PC-9 (cell line): Measurements from ENCODE around the gene TAS1R3. TPM values are rescaled to one million over a fixed set of nuclear protein-coding genes. Genes with fewer than 3 reads are reported as not detected.

Source experiments
- BruUV-seq: library from RNA; stranded (reverse); fragments of 400-500 nt; replicated peaks from 2 replicates; lab custom pipeline; 2021; lab: Mats Ljungman, UMichigan
- CTCF ChIA-PET: fragments of 300-600 bp; sonication (Branson Sonifier 250); formaldehyde crosslinking; loops from one replicate; lab custom pipeline; 2022; ENCODE audit warnings: antibody characterized with exemption; lab: Charles Lee
- POLR2A ChIA-PET: fragments of 300-600 bp; sonication (Branson Sonifier 250); formaldehyde crosslinking; loops from one replicate; lab custom pipeline; 2022; ENCODE audit warnings: antibody characterized with exemption; ENCODE audit not compliant: unreplicated experiment; lab: Charles Lee
- DNase-seq, 2 experiments: peaks; one replicate each; pipeline versions ENCODE4 v3.0.0 to v3.0.0-alpha.2; 2015 to 2022; ENCODE audit warnings: mixed read lengths in 1 of 2
- H2AFZ ChIP-seq: fragments of 200-600 bp; sonication (generic); 2 replicates; pipeline ENCODE4 v1.8.1; 2017; ENCODE audit warnings: antibody characterized with exemption
- H3F3A ChIP-seq: fragments of 200-600 bp; sonication (generic); 2 replicates; pipeline ENCODE4 v1.8.1; 2017; ENCODE audit warnings: antibody characterized with exemption, mild to moderate bottlenecking, low read depth; ENCODE audit not compliant: insufficient read depth
- H3K27ac ChIP-seq: fragments of 200-600 bp; sonication (generic); 2 replicates; pipeline ENCODE4 v1.6.1; 2016; ENCODE audit warnings: mixed run types
- H3K27me3 ChIP-seq: fragments of 200-600 bp; sonication (generic); 2 replicates; pipeline ENCODE4 v1.6.1; 2016; ENCODE audit warnings: low read depth, mixed run types; ENCODE audit not compliant: insufficient read depth
- H3K36me3 ChIP-seq: fragments of 200-600 bp; sonication (generic); 2 replicates; pipeline ENCODE4 v1.6.1; 2016; ENCODE audit warnings: low read depth, mixed run types
- H3K4me1 ChIP-seq: fragments of 200-600 bp; sonication (generic); replicated peaks from 2 replicates; pipeline ENCODE4 v1.6.1; 2016; ENCODE audit warnings: mixed run types; ENCODE audit not compliant: insufficient read depth
- H3K4me2 ChIP-seq: fragments of 200-600 bp; sonication (generic); 2 replicates; pipeline ENCODE4 v1.6.1; 2017; ENCODE audit warnings: mixed run types
- H3K4me3 ChIP-seq: fragments of 200-600 bp; sonication (generic); 2 replicates; pipeline ENCODE4 v1.6.1; 2016; ENCODE audit warnings: mixed run types
- H3K79me2 ChIP-seq: fragments of 200-600 bp; sonication (generic); 2 replicates; pipeline ENCODE4 v1.6.1; 2017; ENCODE audit warnings: low read depth, mixed run types
- H3K9me2 ChIP-seq: fragments of 200-600 bp; sonication (generic); 2 replicates; pipeline ENCODE4 v1.8.1; 2017; ENCODE audit warnings: mild to moderate bottlenecking; ENCODE audit not compliant: insufficient read depth
- H3K9me3 ChIP-seq: fragments of 200-600 bp; sonication (generic); 2 replicates; pipeline ENCODE4 v1.8.1; 2016; ENCODE audit warnings: low read depth; ENCODE audit not compliant: insufficient read depth
- H4K20me1 ChIP-seq: fragments of 200-600 bp; sonication (generic); 2 replicates; pipeline ENCODE4 v1.8.1; 2017; ENCODE audit not compliant: insufficient read depth
- CTCF ChIP-seq: fragments of 200-600 bp; sonication (generic); conservative IDR thresholded peaks from 2 replicates; pipeline ENCODE4 v1.6.1; 2017; ENCODE audit warnings: mixed run types, antibody characterized with exemption, mild to moderate bottlenecking, moderate library complexity
- EZH2 ChIP-seq: fragments of 200-600 bp; sonication (generic); IDR thresholded peaks from 2 replicates; pipeline ENCODE4 v1.8.0; 2017; ENCODE audit warnings: antibody characterized with exemption, low read depth
- intact Hi-C: fragments of 100-400 bp; cut with micrococcal nuclease; formaldehyde crosslinking; loops from one replicate; pipeline ENCODE4 v1.10.0; 2022; ENCODE audit not compliant: unreplicated experiment
- total RNA-seq: library from RNA; stranded (reverse); gene quantifications from 2 replicates; pipeline ENCODE4 v1.2.3, GENCODE V29; 2021

The TAS1R3 gene
- total RNA-seq, 1 experiment from 2014 or later = 0.57 TPM

DNA sequence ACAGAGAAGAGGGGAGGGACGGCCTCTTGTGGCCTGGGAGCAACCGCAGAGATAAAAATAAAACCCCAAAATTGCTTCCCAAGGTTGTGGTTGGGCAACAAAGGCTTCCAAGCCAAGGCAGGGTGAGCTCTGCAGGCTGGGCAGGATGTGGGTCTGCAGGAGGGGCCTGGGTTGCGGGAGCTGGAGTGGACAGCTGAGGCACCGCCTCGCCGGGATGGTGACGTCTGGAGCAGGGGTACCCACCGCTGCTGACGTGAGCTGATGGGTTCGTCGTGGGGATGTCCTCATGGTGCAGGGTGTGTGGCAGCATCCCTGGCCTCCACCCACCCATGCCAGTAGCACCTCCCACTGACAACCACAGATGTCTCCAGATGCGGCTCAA, 40.3 kb downstream of the TAS1R3 start:
- H3F3A ChIP-seq = peaks cover 13% of the 10 kb centered on the region; the same call in 1 of the 2 replicates
- ChIA-PET CTCF (interaction anchor here (0.6 kb wide), 1 partner anchor 134 kb away, joined by 7 read pairs; no protein-coding TSS in a partner anchor), POLR2A (interaction anchor here (0.6 kb wide), 1 partner anchor 173 kb away, joined by 3 read pairs; no protein-coding TSS in a partner anchor)
- DNase-seq = no peak
- H3K4me2 ChIP-seq = no peak overlapping the region
- H3K27ac ChIP-seq = no peak overlapping the region
- intact Hi-C loops = loop anchor here (10.0 kb wide), 1 partner anchor 133 kb away; no protein-coding TSS in a partner anchor
- H2AFZ ChIP-seq = no peak overlapping the region
- no peaks in the 10 kb centered on the region for H3K9me3 ChIP-seq
- H3K4me3 ChIP-seq = no peak overlapping the region
- no peaks in the 10 kb centered on the region for H3K9me2 ChIP-seq
- BruUV-seq = no TSS peak
- no peaks in the 10 kb centered on the region for H3K27me3 ChIP-seq
- H4K20me1 ChIP-seq = no peaks in the 10 kb centered on the region
- TF ChIP-seq EZH2 (no peak), CTCF (no peak)
- peaks cover 16% of the 10 kb centered on the region for H3K4me1 ChIP-seq
- H3K36me3 ChIP-seq = no peaks in the 10 kb centered on the region; the same call in 1 of the 2 replicates
- H3K79me2 ChIP-seq = peaks cover 25% of the 10 kb centered on the region

GRCh38 chr1:1371746-1372711, 40.9 kb downstream of the TAS1R3 start:
- POLR2A ChIA-PET = interaction anchor here (0.6 kb wide), 3 partner anchors 90 to 134 kb away, joined by 3 to 7 read pairs (median 5); no protein-coding TSS in a partner anchor
- TF ChIP-seq CTCF = peak; percentile 93
- TF ChIP-seq EZH2 = no peak
- Histone ChIP-seq H3F3A (peaks cover 20% of the 10 kb centered on the region; the same call in 1 of the 2 replicates), H3K27ac (no peak overlapping the region), H2AFZ (no peak overlapping the region), H4K20me1 (no peaks in the 10 kb centered on the region), H3K36me3 (no peaks in the 10 kb centered on the region; the same call in 1 of the 2 replicates), H3K27me3 (no peaks in the 10 kb centered on the region), H3K4me2 (no peak overlapping the region), H3K9me2 (no peaks in the 10 kb centered on the region), H3K4me3 (no peak overlapping the region), H3K9me3 (no peaks in the 10 kb centered on the region), H3K4me1 (peaks cover 16% of the 10 kb centered on the region), H3K79me2 (peaks cover 25% of the 10 kb centered on the region)
- BruUV-seq = no TSS peak
- intact Hi-C loops = loop anchor here (2.0 to 10.0 kb wide), 2 partner anchors 27 to 133 kb away; no protein-coding TSS in a partner anchor
- peak in 1 of 2 experiments; percentile 77 for DNase-seq
- CTCF ChIA-PET = no interaction called here

- Histone ChIP-seq H4K20me1 (no peaks in the 10 kb centered on the region), H3K79me2 (peaks cover 25% of the 10 kb centered on the region), H2AFZ (no peak overlapping the region), H3K4me1 (peaks cover 16% of the 10 kb centered on the region), H3K4me3 (peak overlapping the region; percentile 81), H3K9me2 (no peaks in the 10 kb centered on the region), H3K4me2 (peak overlapping the region; percentile 91), H3F3A (peaks cover 32% of the 10 kb centered on the region; the same call in 1 of the 2 replicates), H3K27me3 (no peaks in the 10 kb centered on the region), H3K36me3 (no peaks in the 10 kb centered on the region; the same call in 1 of the 2 replicates), H3K9me3 (no peaks in the 10 kb centered on the region), H3K27ac (no peak overlapping the region)
- ChIA-PET CTCF (no interaction called here), POLR2A (no interaction called here)
- no peak for TF ChIP-seq CTCF
- TF ChIP-seq EZH2 = no peak
- intact Hi-C loops = loop anchor here (2.0 to 10.0 kb wide), 2 partner anchors 28 to 132 kb away; no protein-coding TSS in a partner anchor
- DNase-seq = no peak
- no TSS peak for BruUV-seq
Measured at GRCh38 chr1:1373051-1373814, 42.2 kb downstream of the TAS1R3 start.
